Left lung (tissue), 10 donors: ENCODE measurements around the gene C11orf68. TPM values are rescaled to one million over a fixed set of nuclear protein-coding genes. Genes with fewer than 3 reads are reported as not detected.

ENCODE experiments used
- ATAC-seq: fragments of 200-7000 bp; cut with Tn5 transposase; one replicate; pipeline ENCODE4 v1.9.1; 2020; ENCODE audit warnings: moderate library complexity
- DNase-seq, 4 donors: peaks; one replicate each; pipeline ENCODE4 v3.0.0-alpha.2; 2013 to 2020
- H3K27ac ChIP-seq, 2 donors: fragments of 200-600 bp; sonication (generic) in 1 of 2; one replicate each; pipeline versions ENCODE4 v1.5.0 to v1.8.0; 2020 to 2021
- H3K27me3 ChIP-seq, 2 donors: fragments of 200-600 bp; sonication (generic) in 1 of 2; one replicate each; pipeline versions ENCODE4 v1.5.0 to v1.8.0; 2020 to 2021
- H3K36me3 ChIP-seq, 2 donors: fragments of 200-600 bp; sonication (generic) in 1 of 2; one replicate each; pipeline versions ENCODE4 v1.5.0 to v1.8.0; 2020 to 2021
- H3K4me1 ChIP-seq, 2 donors: fragments of 200-600 bp; one replicate each; pipeline ENCODE4 v1.8.0; 2021
- H3K4me3 ChIP-seq, 2 donors: fragments of 200-600 bp; sonication (generic) in 1 of 2; one replicate each; pipeline versions ENCODE4 v1.5.0 to v1.8.0; 2020 to 2021; ENCODE audit warnings: mild to moderate bottlenecking in 1 of 2
- H3K9me3 ChIP-seq, 2 donors: fragments of 200-600 bp; sonication (generic) in 1 of 2; one replicate each; pipeline versions ENCODE4 v1.5.0 to v1.8.0; 2020 to 2021
- CTCF ChIP-seq, 2 donors: fragments of 200-600 bp; sonication (generic) in 1 of 2; IDR thresholded peaks; one replicate each; pipeline versions ENCODE4 v1.5.0 to v1.8.0; 2021; ENCODE audit warnings: antibody characterized with exemption in 2 of 2
- intact Hi-C, 2 donors: fragments of 100-400 bp; cut with DNase I; formaldehyde crosslinking; loops; one replicate each; pipeline versions ENCODE4 v1.11.2 to v1.14.2; 2022
- polyA plus RNA-seq, 6 donors: library from polyadenylated mRNA; unstranded; fragments of 120-200 nt; gene quantifications; one replicate each; pipeline ENCODE4 v1.2.1, GENCODE V29; 2013; ENCODE audit not compliant: insufficient read length in 6 of 6
- total RNA-seq, 2 donors: library from RNA; stranded (reverse); fragmentation: NEBNext Ultra II Directional; extraction: Animal tissue kit (Norgen Biotek cat#: 25700); gene quantifications; one replicate each; pipeline ENCODE4 v1.2.1, GENCODE V29; 2021
- donor health status: DM: no; HTN: yes; CAD: no.
- donor health status: DM: no; HTN: no; CAD: no.

The C11orf68 gene
- total and polyA plus RNA-seq, 8 donors = 29.6 to 36.9 (median 34.2) TPM

- no peaks in the 10 kb centered on the region for H3K36me3 ChIP-seq
- H3K9me3 ChIP-seq = no peaks in the 10 kb centered on the region
- TF ChIP-seq CTCF (IDR thresholded peaks at IDR 0.05) = no peak
- intact Hi-C loops = no loop called here
- peaks cover 0 to 10% of the 10 kb centered on the region in 2 donors for H3K27me3 ChIP-seq
- H3K4me1 ChIP-seq = peaks cover 0 to 19% of the 10 kb centered on the region in 2 donors
- H3K27ac ChIP-seq = no peak overlapping the region
- peak in 1 of 4 donors; percentile 42 for DNase-seq
- no peak for ATAC-seq
- H3K4me3 ChIP-seq = no peak overlapping the region
These were observed 25.9 kb upstream of the C11orf68 start for GRCh38 chr11:65944767-65945166.

- ATAC-seq (no peak), DNase-seq (peak in 1 of 4 donors; percentile 31)
- H3K4me1 ChIP-seq = peaks cover 0 to 19% of the 10 kb centered on the region in 2 donors
- no peak for TF ChIP-seq CTCF (IDR thresholded peaks at IDR 0.05)
- H3K36me3 ChIP-seq = no peaks in the 10 kb centered on the region
- intact Hi-C loops = no loop called here
- no peak overlapping the region for H3K27ac ChIP-seq
- peaks cover 0 to 10% of the 10 kb centered on the region in 2 donors for H3K27me3 ChIP-seq
- H3K4me3 ChIP-seq = no peak overlapping the region
- H3K9me3 ChIP-seq = no peaks in the 10 kb centered on the region
These were observed 25.3 kb upstream of the C11orf68 start for GRCh38 chr11:65944191-65944590.

GRCh38 chr11:65942531-65942930 is 23.7 kb upstream of the C11orf68 start:
- peaks cover 0 to 19% of the 10 kb centered on the region in 2 donors for H3K4me1 ChIP-seq
- intact Hi-C loops = no loop called here
- no peak for TF ChIP-seq CTCF (IDR thresholded peaks at IDR 0.05)
- no peak for ATAC-seq
- peaks cover 0 to 6% of the 10 kb centered on the region in 2 donors for H3K27me3 ChIP-seq
- no peaks in the 10 kb centered on the region for H3K36me3 ChIP-seq
- H3K9me3 ChIP-seq = no peaks in the 10 kb centered on the region
- DNase-seq = no peak
- H3K4me3 ChIP-seq = no peak overlapping the region
- no peak overlapping the region for H3K27ac ChIP-seq

- Histone ChIP-seq H3K27ac (peak overlapping the region in 1 of 2 donors; percentile 88), H3K4me1 (peaks cover 0 to 19% of the 10 kb centered on the region in 2 donors), H3K27me3 (no peaks in the 10 kb centered on the region), H3K9me3 (no peaks in the 10 kb centered on the region), H3K4me3 (no peak overlapping the region), H3K36me3 (no peaks in the 10 kb centered on the region)
- DNase-seq = peak in 1 of 4 donors; percentile 14
- no peak for TF ChIP-seq CTCF (IDR thresholded peaks at IDR 0.05)
- peak; percentile 23 for ATAC-seq
- intact Hi-C loops = no loop called here
These were observed 23.0 kb upstream of the C11orf68 start for GRCh38 chr11:65941720-65942310.

- no peak for ATAC-seq
- intact Hi-C loops = no loop called here
These were observed 18.9 kb upstream of the C11orf68 start for GRCh38 chr11:65937766-65938165.

More at GRCh38 chr11:65937766-65938165, 18.9 kb upstream of the C11orf68 start:
- DNase-seq = no peak
- Histone ChIP-seq H3K27me3 (peaks cover 0 to 10% of the 10 kb centered on the region in 2 donors), H3K4me1 (peaks cover 0 to 19% of the 10 kb centered on the region in 2 donors), H3K36me3 (no peaks in the 10 kb centered on the region), H3K4me3 (no peak overlapping the region), H3K9me3 (no peaks in the 10 kb centered on the region), H3K27ac (no peak overlapping the region)
- TF ChIP-seq CTCF (IDR thresholded peaks at IDR 0.05) = no peak
